D721Med (cell line): ENCODE results near the gene AKAP1.

Experiments used
- DNase-seq: peaks from one replicate; pipeline ENCODE4 v3.0.0; 2011; ENCODE audit warnings: low spot score; ENCODE audit not compliant: insufficient read length
- FAIRE-seq: peaks from 2 replicates; lab custom pipeline; 2011; peaks lifted over from hg19 to GRCh38; lab: Jason Lieb, UNC
- TF ChIP-seq, protein P1 (sequence below): IDR thresholded peaks from 2 replicates; pipeline ENCODE4 v1.5.1; 2012; ENCODE audit warnings: mild to moderate bottlenecking, control low read depth; ENCODE audit not compliant: insufficient read depth; ENCODE audit errors: missing control alignments

AKAP1 gene

DNA sequence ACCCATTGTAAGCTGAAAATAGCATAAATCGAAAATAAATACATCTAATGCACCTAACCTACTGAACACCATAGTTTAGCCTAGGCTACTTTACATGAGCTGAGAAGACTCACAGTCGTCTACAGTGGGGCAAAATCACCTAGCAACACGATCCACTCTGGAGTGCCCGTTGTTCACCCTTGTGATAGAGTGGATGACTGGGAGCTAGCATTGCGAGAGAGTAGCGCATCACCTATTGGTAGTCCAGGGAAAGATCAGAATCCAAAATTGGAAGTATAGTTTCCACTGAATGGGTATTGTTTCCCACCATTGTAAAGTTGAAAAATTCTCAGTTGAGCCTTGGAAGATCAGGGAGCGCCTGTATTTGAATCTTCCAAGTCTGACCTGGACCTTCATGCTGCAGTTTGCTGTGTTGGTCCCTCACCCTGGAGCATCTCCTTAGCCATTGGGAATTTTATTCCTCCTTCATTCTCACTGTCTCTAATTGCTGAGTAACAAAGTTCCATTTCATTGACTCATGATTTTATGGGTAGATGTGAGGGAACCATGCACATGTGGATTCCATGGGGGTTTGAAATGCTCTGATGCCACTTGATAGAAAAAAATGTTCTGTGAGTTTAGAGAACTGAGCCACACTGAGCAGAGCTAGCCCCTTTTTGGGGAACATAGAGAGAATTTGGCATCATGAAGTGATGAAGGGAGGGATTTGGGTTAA lies 19.6 kb downstream of the AKAP1 start:
- FAIRE-seq (no peak), DNase-seq (no peak)
- TF ChIP-seq, protein P1, sequence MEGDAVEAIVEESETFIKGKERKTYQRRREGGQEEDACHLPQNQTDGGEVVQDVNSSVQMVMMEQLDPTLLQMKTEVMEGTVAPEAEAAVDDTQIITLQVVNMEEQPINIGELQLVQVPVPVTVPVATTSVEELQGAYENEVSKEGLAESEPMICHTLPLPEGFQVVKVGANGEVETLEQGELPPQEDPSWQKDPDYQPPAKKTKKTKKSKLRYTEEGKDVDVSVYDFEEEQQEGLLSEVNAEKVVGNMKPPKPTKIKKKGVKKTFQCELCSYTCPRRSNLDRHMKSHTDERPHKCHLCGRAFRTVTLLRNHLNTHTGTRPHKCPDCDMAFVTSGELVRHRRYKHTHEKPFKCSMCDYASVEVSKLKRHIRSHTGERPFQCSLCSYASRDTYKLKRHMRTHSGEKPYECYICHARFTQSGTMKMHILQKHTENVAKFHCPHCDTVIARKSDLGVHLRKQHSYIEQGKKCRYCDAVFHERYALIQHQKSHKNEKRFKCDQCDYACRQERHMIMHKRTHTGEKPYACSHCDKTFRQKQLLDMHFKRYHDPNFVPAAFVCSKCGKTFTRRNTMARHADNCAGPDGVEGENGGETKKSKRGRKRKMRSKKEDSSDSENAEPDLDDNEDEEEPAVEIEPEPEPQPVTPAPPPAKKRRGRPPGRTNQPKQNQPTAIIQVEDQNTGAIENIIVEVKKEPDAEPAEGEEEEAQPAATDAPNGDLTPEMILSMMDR: no peak

DNA sequence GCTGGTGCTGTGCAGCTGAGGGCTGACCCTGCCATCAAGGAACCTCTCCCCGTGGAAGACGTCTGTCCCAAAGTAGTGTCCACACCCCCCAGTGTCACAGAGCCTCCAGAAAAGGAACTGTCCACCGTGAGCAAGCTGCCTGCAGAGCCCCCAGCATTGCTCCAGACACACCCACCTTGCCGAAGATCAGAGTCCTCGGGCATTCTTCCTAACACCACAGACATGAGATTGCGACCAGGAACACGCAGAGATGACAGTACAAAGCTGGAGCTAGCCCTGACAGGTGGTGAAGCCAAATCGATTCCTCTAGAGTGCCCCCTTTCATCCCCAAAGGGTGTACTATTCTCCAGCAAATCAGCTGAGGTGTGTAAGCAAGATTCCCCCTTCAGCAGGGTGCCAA lies 20.5 kb downstream of the AKAP1 start:
- FAIRE-seq: no peak
- DNase-seq: no peak

DNA sequence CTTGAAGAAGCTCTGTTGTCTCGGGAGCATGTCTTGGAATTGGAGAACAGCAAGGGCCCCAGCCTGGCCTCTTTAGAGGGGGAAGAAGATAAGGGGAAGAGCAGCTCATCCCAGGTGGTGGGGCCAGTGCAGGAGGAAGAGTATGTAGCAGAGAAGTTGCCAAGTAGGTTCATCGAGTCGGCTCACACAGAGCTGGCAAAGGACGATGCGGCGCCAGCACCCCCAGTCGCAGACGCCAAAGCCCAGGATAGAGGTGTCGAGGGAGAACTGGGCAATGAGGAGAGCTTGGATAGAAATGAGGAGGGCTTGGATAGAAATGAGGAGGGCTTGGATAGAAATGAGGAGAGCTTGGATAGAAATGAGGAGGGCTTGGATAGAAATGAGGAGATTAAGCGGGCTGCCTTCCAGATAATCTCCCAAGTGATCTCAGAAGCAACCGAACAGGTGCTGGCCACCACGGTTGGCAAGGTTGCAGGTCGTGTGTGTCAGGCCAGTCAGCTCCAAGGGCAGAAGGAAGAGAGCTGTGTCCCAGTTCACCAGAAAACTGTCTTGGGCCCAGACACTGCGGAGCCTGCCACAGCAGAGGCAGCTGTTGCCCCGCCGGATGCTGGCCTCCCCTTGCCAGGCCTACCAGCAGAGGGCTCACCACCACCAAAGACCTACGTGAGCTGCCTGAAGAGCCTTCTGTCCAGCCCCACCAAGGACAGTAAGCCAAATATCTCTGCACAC lies 21.2 kb downstream of the AKAP1 start:
- DNase-seq (no peak), FAIRE-seq (no peak)
- TF ChIP-seq, protein P1: peak; percentile 42

More for the DNA sequence above, 20.5 kb downstream of the AKAP1 start:
- TF ChIP-seq, protein P1: no peak

DNA sequence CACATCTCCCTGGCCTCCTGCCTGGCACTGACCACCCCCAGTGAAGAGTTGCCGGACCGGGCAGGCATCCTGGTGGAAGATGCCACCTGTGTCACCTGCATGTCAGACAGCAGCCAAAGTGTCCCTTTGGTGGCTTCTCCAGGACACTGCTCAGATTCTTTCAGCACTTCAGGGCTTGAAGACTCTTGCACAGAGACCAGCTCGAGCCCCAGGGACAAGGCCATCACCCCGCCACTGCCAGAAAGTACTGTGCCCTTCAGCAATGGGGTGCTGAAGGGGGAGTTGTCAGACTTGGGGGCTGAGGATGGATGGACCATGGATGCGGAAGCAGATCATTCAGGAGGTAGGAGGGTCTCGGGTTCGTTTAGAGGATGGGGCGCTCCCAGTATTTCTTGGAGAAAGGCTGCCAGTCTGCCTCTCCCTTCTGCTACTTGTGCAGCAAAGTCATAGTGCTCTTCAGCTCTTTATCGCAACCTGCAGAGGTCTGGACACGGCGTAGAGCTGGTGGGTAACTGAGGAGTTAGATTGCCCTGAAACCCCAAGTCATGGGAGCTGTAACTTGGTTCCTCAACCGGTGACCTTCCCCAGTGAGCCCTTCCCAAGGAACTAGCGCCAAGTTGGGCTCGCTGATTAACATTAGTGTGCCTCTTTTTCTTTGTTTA lies 21.9 kb downstream of the AKAP1 start:
- no peak for FAIRE-seq
- TF ChIP-seq, protein P1: no peak
- DNase-seq: no peak

DNA sequence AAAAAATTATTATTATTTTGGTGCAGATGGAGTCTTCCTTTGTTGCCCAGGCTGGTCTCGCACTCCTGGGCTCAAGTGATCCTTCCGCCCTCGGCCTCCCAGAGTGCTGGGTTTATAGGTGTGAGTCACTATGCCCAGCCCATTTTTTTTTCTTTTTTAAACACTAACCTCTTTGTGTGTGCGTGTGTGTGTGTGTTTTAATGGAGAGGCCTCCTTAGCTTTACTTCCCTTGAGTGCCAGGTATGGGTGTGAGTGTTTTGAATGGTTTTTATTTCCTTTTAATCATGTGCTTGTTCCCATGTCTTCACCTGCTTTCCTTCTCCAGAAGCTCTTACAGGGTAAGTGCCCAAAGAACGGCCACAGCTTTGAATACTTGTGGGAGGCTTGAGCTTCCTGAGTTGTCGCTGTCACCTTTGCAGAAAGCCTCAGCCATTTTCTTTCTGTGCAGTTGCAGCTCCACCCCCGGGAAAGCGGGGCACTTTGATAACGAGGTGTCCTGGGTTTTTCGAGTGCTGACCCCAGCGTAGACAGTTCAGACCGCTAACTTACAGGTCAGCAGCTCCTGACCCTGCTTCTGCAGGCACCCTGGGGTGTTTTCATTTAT lies 22.6 kb downstream of the AKAP1 start:
- no peak for DNase-seq
- TF ChIP-seq, protein P1: no peak
- FAIRE-seq: no peak

DNA sequence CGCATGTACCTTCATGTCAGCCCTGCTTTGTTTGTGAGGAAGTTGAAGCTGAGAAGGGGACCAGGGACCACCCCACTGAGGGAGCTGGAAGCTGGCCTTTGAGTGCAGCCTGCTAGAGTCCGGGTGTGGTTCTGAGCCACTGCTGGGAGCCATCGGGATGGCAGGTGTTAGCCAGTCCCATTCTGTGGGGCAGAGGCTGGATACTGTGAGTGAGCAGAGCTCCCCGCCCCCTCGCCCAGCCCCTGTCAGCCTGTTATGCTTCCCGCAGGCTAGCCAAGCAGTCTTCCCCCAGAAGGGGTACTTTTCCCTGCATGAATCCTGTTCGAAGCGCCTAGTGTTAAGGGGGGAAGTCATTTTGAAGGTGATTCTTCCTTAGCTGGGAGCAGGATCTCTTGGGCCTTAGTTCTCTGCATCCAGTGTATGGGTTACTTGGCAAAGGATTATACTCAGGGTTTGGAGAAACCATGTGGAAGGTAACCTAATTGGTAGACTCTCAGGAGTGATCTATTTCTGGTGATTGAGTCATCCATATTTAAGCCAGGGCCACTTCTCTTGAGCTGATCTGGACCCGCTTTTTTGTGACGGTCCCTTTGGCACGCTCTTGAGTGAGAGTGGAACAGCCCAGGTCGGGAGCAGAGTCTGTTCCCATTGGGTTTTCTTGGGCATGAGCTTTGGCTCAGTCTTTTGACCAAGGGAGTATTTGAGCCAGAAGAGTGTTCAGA lies 23.8 kb downstream of the AKAP1 start:
- DNase-seq (no peak), FAIRE-seq (no peak)
- TF ChIP-seq, protein P1: no peak
